K562 (cell line): Measurements from ENCODE around the gene MEIS1. TPM values are rescaled to one million over a fixed set of nuclear protein-coding genes. Genes with fewer than 3 reads are reported as not detected.
A peak's percentile ranks its signal among the peaks of the same experiment; 100 is the strongest.

ENCODE experiments used
- BMI1 ChIP-seq: fragments of 150-350 bp; IDR thresholded peaks from 2 replicates; pipeline ENCODE4 v1.6.1; 2014; ENCODE audit warnings: low read length
- E2F6 ChIP-seq, 2 experiments: IDR thresholded peaks; 2 replicates each; pipeline ENCODE4 v1.6.1; 2011; ENCODE audit warnings: borderline replicate concordance in 1 of 2, control low read depth in 1 of 2, low read depth in 1 of 2, low read length in 1 of 2, mild to moderate bottlenecking in 1 of 2, mixed read lengths in 1 of 2, moderate library complexity in 1 of 2; ENCODE audit not compliant: insufficient read depth in 1 of 2, insufficient read length in 1 of 2, poor library complexity in 1 of 2, severe bottlenecking in 1 of 2; ENCODE audit errors: extremely low read depth in 1 of 2
- ETV1 ChIP-seq: fragments of 450-650 bp; conservative IDR thresholded peaks from 2 replicates; pipeline ENCODE4 v1.6.1; 2016; ENCODE audit warnings: missing genetic modification characterization, control low read depth, low read depth, missing compliant biosample characterization
- ETV5 ChIP-seq: sonication (generic); formaldehyde crosslinking; IDR thresholded peaks from 2 replicates; pipeline ENCODE4 v1.4.0; 2020; ENCODE audit warnings: low read depth, mild to moderate bottlenecking, missing genetic modification reagents
- GTF2E2 ChIP-seq: fragments of 200-800 bp; sonication (Bioruptor generic); IDR thresholded peaks from 2 replicates; pipeline ENCODE4 v1.6.1; 2016; ENCODE audit warnings: missing genetic modification characterization, missing compliant biosample characterization
- KDM5B ChIP-seq: fragments of 200-600 bp; sonication (generic); IDR thresholded peaks from 2 replicates; pipeline ENCODE4 v1.6.1; 2012; ENCODE audit warnings: low read depth, mild to moderate bottlenecking, moderate library complexity, low read length, control low read depth, inconsistent platforms; ENCODE audit not compliant: insufficient replicate concordance
- KHSRP ChIP-seq: fragments of 450-650 bp; IDR thresholded peaks from 2 replicates; pipeline ENCODE4 v1.6.1; 2017
- PCBP1 ChIP-seq: fragments of 200-400 bp; formaldehyde crosslinking; IDR thresholded peaks from 2 replicates; pipeline ENCODE4 v1.6.1; 2018; ENCODE audit warnings: mild to moderate bottlenecking, low read depth, low read length; ENCODE audit not compliant: poor library complexity, severe bottlenecking
- POLR2G ChIP-seq: fragments of 200-400 bp; formaldehyde crosslinking; IDR thresholded peaks from 2 replicates; pipeline ENCODE4 v1.6.1; 2017; ENCODE audit warnings: low read depth, mild to moderate bottlenecking, antibody characterized with exemption, low read length, moderate library complexity
- RERE ChIP-seq: sonication (generic); formaldehyde crosslinking; IDR thresholded peaks from 2 replicates; pipeline ENCODE4 v1.8.0; 2023; ENCODE audit warnings: missing genetic modification reagents, mild to moderate bottlenecking, borderline replicate concordance
- RFX1 ChIP-seq: fragments of 450-650 bp; IDR thresholded peaks from 2 replicates; pipeline ENCODE4 v1.6.1; 2016; ENCODE audit warnings: mild to moderate bottlenecking, moderate library complexity
- SIRT6 ChIP-seq: IDR thresholded peaks from one replicate; pipeline ENCODE4 v1.6.1; 2012; ENCODE audit warnings: low read depth, mild to moderate bottlenecking, control low read depth, inconsistent platforms, low read length, moderate library complexity
- SP1 ChIP-seq: sonication (generic); formaldehyde crosslinking; IDR thresholded peaks from 2 replicates; pipeline ENCODE4 v1.8.1; 2022; ENCODE audit warnings: mild to moderate bottlenecking, missing genetic modification reagents
- TAL1 ChIP-seq: fragments of 450-650 bp; IDR thresholded peaks from 2 replicates; pipeline ENCODE4 v1.6.1; 2016; ENCODE audit warnings: mild to moderate bottlenecking
- XRCC5 ChIP-seq: fragments of 200-400 bp; formaldehyde crosslinking; IDR thresholded peaks from 2 replicates; pipeline ENCODE4 v1.6.1; 2017; ENCODE audit warnings: low read depth, mild to moderate bottlenecking, low read length
- ZFX ChIP-seq: sonication (generic); formaldehyde crosslinking; IDR thresholded peaks from 2 replicates; pipeline ENCODE4 v1.8.0; 2022; ENCODE audit warnings: mild to moderate bottlenecking, missing genetic modification reagents, moderate library complexity
- ZKSCAN1 ChIP-seq: fragments of 150-350 bp; IDR thresholded peaks from 2 replicates; pipeline ENCODE4 v1.6.1; 2016; ENCODE audit warnings: low read depth, low read length
- ZNF174 ChIP-seq: fragments of 250-450 bp; sonication (Bioruptor Pico); IDR thresholded peaks from 2 replicates; pipeline ENCODE4 v1.4.0; 2020; ENCODE audit warnings: mild to moderate bottlenecking
- ZNF444 ChIP-seq: fragments of 250-450 bp; sonication (Bioruptor Pico); IDR thresholded peaks from 2 replicates; pipeline ENCODE4 v1.4.0; 2020; ENCODE audit warnings: mild to moderate bottlenecking, moderate library complexity
- ZNF766 ChIP-seq: fragments of 200-800 bp; sonication (Bioruptor generic); conservative IDR thresholded peaks from 2 replicates; pipeline ENCODE4 v1.6.1; 2016; ENCODE audit warnings: missing genetic modification characterization, missing compliant biosample characterization
- ZNF778 ChIP-seq: fragments of 450-650 bp; formaldehyde crosslinking; IDR thresholded peaks from 2 replicates; pipeline ENCODE4 v1.4.0; 2020; ENCODE audit warnings: mild to moderate bottlenecking, moderate library complexity
- polyA plus RNA-seq, 8 experiments: library from polyadenylated mRNA; depleted of rRNA in 4 of 8; stranded (reverse) in 5 of 8; unstranded in 3 of 8; fragments of >200 nt; fragmentation: Nextera tagmentation in 2 of 8; fragmentation: Illumina TruSeq in 1 of 8; extraction: Ambion mirVana in 2 of 8; extraction: Trizol in 1 of 8; gene quantifications; 2 replicates each; pipeline versions ENCODE4 v1.2.1 to v1.2.3, GENCODE V29; 2011 to 2014; ENCODE audit warnings: inconsistent platforms in 1 of 8, missing spikeins in 1 of 8
- total RNA-seq, 7 experiments: library from RNA; depleted of rRNA in 6 of 7; stranded (reverse); fragments of >200 nt in 6 of 7; fragmentation: Illumina TruSeq in 2 of 7; extraction: Trizol in 2 of 7; gene quantifications; 2 replicates each; pipeline versions ENCODE4 v1.2.1 to v1.2.3, GENCODE V29; 2011 to 2021; ENCODE audit warnings: low replicate concordance in 1 of 7

Gene MEIS1
- total and polyA plus RNA-seq, 9 of the 15 experiments (the other 6 are each of a cell fraction or from before 2014, with no cell fraction given) = 2.3 to 9.0 (median 5.9) TPM

- TF ChIP-seq RERE (CRISPR knock-in tag) = no peak
- no peak for TF ChIP-seq ZNF778 (CRISPR knock-in tag)
- peak; percentile 16; the same call in 1 of the 2 replicates for TF ChIP-seq ZFX (CRISPR knock-in tag)
- no peak for TF ChIP-seq PCBP1
- no peak for TF ChIP-seq ZKSCAN1
- TF ChIP-seq POLR2G = peak; percentile 35; the same call in 1 of the 2 replicates
- peak; percentile 73; the same call in 1 of the 2 replicates for TF ChIP-seq ZNF766
- no peak for TF ChIP-seq ZNF174
- TF ChIP-seq KDM5B = peak; percentile 32
- no peak for TF ChIP-seq ZNF444 (CRISPR knock-in tag)
- no peak for TF ChIP-seq GTF2E2 (tag)
- no peak for TF ChIP-seq SP1 (CRISPR knock-in tag)
- no peak for TF ChIP-seq BMI1
- no peak for TF ChIP-seq ETV1 (tag)
- no peak for TF ChIP-seq RFX1
- no peak for TF ChIP-seq KHSRP
- no peak for TF ChIP-seq XRCC5
- TF ChIP-seq TAL1 = no peak
- no peak for TF ChIP-seq SIRT6
- no peak for TF ChIP-seq ETV5 (CRISPR knock-in tag)
- peak in 1 of 2 experiments; percentile 67 for TF ChIP-seq E2F6 (IDR thresholded peaks at IDR 0.05; ENCODE audit: borderline replicate concordance in 1 of 2, extremely low read depth in 1 of 2, insufficient read depth in 1 of 2, insufficient read length in 1 of 2, low read depth in 1 of 2, low read length in 1 of 2, poor library complexity in 1 of 2, severe bottlenecking in 1 of 2)
These were observed 813 bp upstream of the MEIS1 start (continued) for GRCh38 chr2:66433945-66434678.
